SJCRH30 (cell line): ENCODE measurements around the gene SERINC4. TPM values are rescaled to one million over a fixed set of nuclear protein-coding genes. Genes with fewer than 3 reads are reported as not detected.
"Not testable (repeated sequence)": the region's sequence is repeated elsewhere in the genome, so short reads cannot be mapped to it uniquely, and the experiment has no call there.

Experiments
- DNase-seq, 2 experiments: peaks; one replicate each; pipeline ENCODE4 v3.0.0-alpha.2; 2015 to 2020
- H3K27ac ChIP-seq: fragments of 250-450 bp; sonication (Bioruptor Pico); 2 replicates; pipeline ENCODE4 v1.5.1; 2020; ENCODE audit warnings: mild to moderate bottlenecking, moderate library complexity
- H3K27me3 ChIP-seq: fragments of 250-450 bp; sonication (Bioruptor Pico); 2 replicates; pipeline ENCODE4 v1.5.1; 2020; ENCODE audit warnings: mild to moderate bottlenecking, moderate library complexity
- H3K36me3 ChIP-seq: fragments of 250-450 bp; sonication (Bioruptor Pico); 2 replicates; pipeline ENCODE4 v1.5.1; 2020; ENCODE audit warnings: mild to moderate bottlenecking, moderate library complexity
- H3K4me1 ChIP-seq: fragments of 250-450 bp; sonication (Bioruptor Pico); 2 replicates; pipeline ENCODE4 v1.5.1; 2020; ENCODE audit warnings: mild to moderate bottlenecking, moderate library complexity
- H3K4me3 ChIP-seq: fragments of 250-450 bp; sonication (Bioruptor Pico); 2 replicates; pipeline ENCODE4 v1.5.1; 2020; ENCODE audit warnings: mild to moderate bottlenecking, moderate library complexity
- H3K9me3 ChIP-seq: fragments of 250-450 bp; sonication (Bioruptor Pico); replicated peaks from 2 replicates; pipeline ENCODE4 v1.5.1; 2020; ENCODE audit warnings: mild to moderate bottlenecking, moderate library complexity
- total RNA-seq: library from RNA; depleted of rRNA; stranded (reverse); fragments of >200 nt; shearing (Covaris generic); gene quantifications from 2 replicates; pipeline ENCODE4 v1.2.3, GENCODE V29; 2014

SERINC4 gene
- total RNA-seq, 1 experiment from 2014 or later: not detected

- Histone ChIP-seq H3K27ac (no peak overlapping the region), H3K4me3 (no peak overlapping the region), H3K9me3 (no peaks in the 10 kb centered on the region), H3K27me3 (no peaks in the 10 kb centered on the region), H3K4me1 (no peaks in the 10 kb centered on the region), H3K36me3 (peaks cover 89% of the 10 kb centered on the region)
- no peak for DNase-seq
Measured at GRCh38 chr15:43808960-43809678, 9.1 kb upstream of the SERINC4 start.

GRCh38 chr15:43808435-43808950, 8.5 kb upstream of the SERINC4 start:
- no peak for DNase-seq
- Histone ChIP-seq H3K27me3 (no peaks in the 10 kb centered on the region), H3K36me3 (peaks cover 86% of the 10 kb centered on the region), H3K4me3 (no peak overlapping the region), H3K27ac (no peak overlapping the region), H3K9me3 (no peaks in the 10 kb centered on the region), H3K4me1 (no peaks in the 10 kb centered on the region)

- DNase-seq, H3K27me3 ChIP-seq, H3K9me3 ChIP-seq, H3K27ac ChIP-seq, H3K4me3 ChIP-seq, H3K4me1 ChIP-seq: not testable (repeated sequence)
- H3K36me3 ChIP-seq: peaks cover 52% of the 10 kb centered on the region
Measured at GRCh38 chr15:43802676-43803075, 2.7 kb upstream of the SERINC4 start.

- DNase-seq: peak; percentile 88 to 89
- peak within 1 kb of the TSS; percentile 14 for H3K27ac ChIP-seq
- peak within 1 kb of the TSS; percentile 73 for H3K4me3 ChIP-seq
- peaks cover 43% of the 10 kb centered on the region for H3K36me3 ChIP-seq
- H3K27me3 ChIP-seq: no peaks in the 10 kb centered on the region
- peaks cover 9% of the 10 kb centered on the region; the same call in 1 of the 2 replicates for H3K4me1 ChIP-seq
- H3K9me3 ChIP-seq: no peaks in the 10 kb centered on the region
Measured at GRCh38 chr15:43800286-43801141, 494 bp upstream of the SERINC4 start, which contains the start of gene HYPK. Gene HYPK (plus strand): TSS chr15:43800599. CDS start chr15:43800623, 24 bp downstream.

GRCh38 chr15:43799209-43799944, 643 bp downstream of the SERINC4 start:
- H3K9me3 ChIP-seq: no peaks in the 10 kb centered on the region
- no peak for DNase-seq
- no peak overlapping the region for H3K27ac ChIP-seq
- no peak overlapping the region for H3K4me3 ChIP-seq
- H3K27me3 ChIP-seq: no peaks in the 10 kb centered on the region
- peaks cover 13% of the 10 kb centered on the region; the same call in 1 of the 2 replicates for H3K4me1 ChIP-seq
- H3K36me3 ChIP-seq: peaks cover 43% of the 10 kb centered on the region

GRCh38 chr15:43796566-43796965, 3.5 kb downstream of the SERINC4 start:
- H3K9me3 ChIP-seq: no peaks in the 10 kb centered on the region
- peaks cover 34% of the 10 kb centered on the region for H3K36me3 ChIP-seq
- no peak overlapping the region for H3K27ac ChIP-seq
- DNase-seq: no peak
- H3K4me1 ChIP-seq: peaks cover 15% of the 10 kb centered on the region; the same call in 1 of the 2 replicates
- H3K27me3 ChIP-seq: no peaks in the 10 kb centered on the region
- H3K4me3 ChIP-seq: no peak overlapping the region

GRCh38 chr15:43795997-43796396, 4.0 kb downstream of the SERINC4 start:
- no peaks in the 10 kb centered on the region for H3K27me3 ChIP-seq
- no peak overlapping the region for H3K27ac ChIP-seq
- DNase-seq: no peak
- H3K36me3 ChIP-seq: peaks cover 32% of the 10 kb centered on the region
- H3K9me3 ChIP-seq: no peaks in the 10 kb centered on the region
- H3K4me3 ChIP-seq: no peak overlapping the region
- H3K4me1 ChIP-seq: peaks cover 12% of the 10 kb centered on the region; the same call in 1 of the 2 replicates

- no peak for DNase-seq
- Histone ChIP-seq H3K27me3 (no peaks in the 10 kb centered on the region), H3K36me3 (peaks cover 32% of the 10 kb centered on the region), H3K27ac (no peak overlapping the region), H3K4me3 (no peak overlapping the region), H3K9me3 (no peaks in the 10 kb centered on the region), H3K4me1 (peaks cover 12% of the 10 kb centered on the region; the same call in 1 of the 2 replicates)
Measured at GRCh38 chr15:43795197-43795596, 4.8 kb downstream of the SERINC4 start.

GRCh38 chr15:43794269-43795037, 5.6 kb downstream of the SERINC4 start:
- no peaks in the 10 kb centered on the region for H3K27me3 ChIP-seq
- H3K4me3 ChIP-seq: no peak overlapping the region
- peaks cover 8% of the 10 kb centered on the region; the same call in 1 of the 2 replicates for H3K4me1 ChIP-seq
- DNase-seq: no peak
- no peaks in the 10 kb centered on the region for H3K9me3 ChIP-seq
- 0 out of 2 replicates have a peak overlapping the region, but pooled peaks have one; percentile 6 for H3K27ac ChIP-seq
- H3K36me3 ChIP-seq: peaks cover 32% of the 10 kb centered on the region

- Histone ChIP-seq H3K4me1 (peaks cover 8% of the 10 kb centered on the region; the same call in 1 of the 2 replicates), H3K27me3 (no peaks in the 10 kb centered on the region), H3K9me3 (no peaks in the 10 kb centered on the region), H3K4me3 (no peak overlapping the region; the same call in 1 of the 2 replicates), H3K36me3 (peaks cover 32% of the 10 kb centered on the region), H3K27ac (no peak overlapping the region)
- DNase-seq: no peak
Measured at GRCh38 chr15:43793647-43794046, 6.4 kb downstream of the SERINC4 start.

GRCh38 chr15:43792761-43793476, 7.1 kb downstream of the SERINC4 start:
- no peak for DNase-seq
- Histone ChIP-seq H3K27me3 (no peaks in the 10 kb centered on the region), H3K27ac (peak overlapping the region; percentile 73), H3K4me1 (peaks cover 8% of the 10 kb centered on the region; the same call in 1 of the 2 replicates), H3K4me3 (peak overlapping the region; percentile 90), H3K9me3 (no peaks in the 10 kb centered on the region), H3K36me3 (peaks cover 32% of the 10 kb centered on the region)

- Histone ChIP-seq H3K4me3 (peak within 1 kb of the TSS; percentile 90), H3K27ac (peak within 1 kb of the TSS; percentile 80), H3K27me3 (no peaks in the 10 kb centered on the region), H3K4me1 (peaks cover 8% of the 10 kb centered on the region; the same call in 1 of the 2 replicates), H3K36me3 (peaks cover 32% of the 10 kb centered on the region), H3K9me3 (no peaks in the 10 kb centered on the region)
- DNase-seq: peak; percentile 99 to 100
Measured at GRCh38 chr15:43791993-43792760, 7.8 kb downstream of the SERINC4 start, which contains the start of gene SERF2. Gene SERF2 (plus strand): TSS chr15:43792320. CDS start chr15:43792377, 57 bp downstream.
